Panc1 (cell line): ENCODE data around the gene ISCA1. TPM values are rescaled to one million over a fixed set of nuclear protein-coding genes. Genes with fewer than 3 reads are reported as not detected.

Experiments
- ATAC-seq: fragments of 200-7000 bp; cut with Tn5 transposase; 2 replicates; pipeline ENCODE4 v1.9.1; 2020; ENCODE audit warnings: mild to moderate bottlenecking, moderate library complexity
- BruUV-seq: library from RNA; stranded (reverse); fragments of 400-500 nt; replicated peaks from 2 replicates; lab custom pipeline; 2021; lab: Mats Ljungman, UMichigan
- CTCF ChIA-PET: fragments of 300-600 bp; sonication (Branson Sonifier 250); formaldehyde crosslinking; loops from one replicate; lab custom pipeline; 2022; ENCODE audit warnings: antibody characterized with exemption; lab: Charles Lee
- POLR2A ChIA-PET: fragments of 300-600 bp; sonication (Branson Sonifier 250); formaldehyde crosslinking; loops from one replicate; lab custom pipeline; 2022; ENCODE audit warnings: antibody characterized with exemption; lab: Charles Lee
- DNase-seq: peaks from one replicate; pipeline ENCODE4 v3.0.0-alpha.2; 2010; ENCODE audit warnings: low read depth, low spot score
- H3K27ac ChIP-seq: 2 replicates; pipeline ENCODE4 v1.5.1; 2011; ENCODE audit warnings: mild to moderate bottlenecking, low read length, inconsistent platforms
- H3K27me3 ChIP-seq: fragments of 200-500 bp; sonication (Bioruptor generic); 2 replicates; pipeline ENCODE4 v1.6.0; 2014; ENCODE audit warnings: low read length, inconsistent platforms; ENCODE audit not compliant: control insufficient read depth, insufficient read depth
- H3K36me3 ChIP-seq: fragments of 200-500 bp; sonication (Bioruptor generic); 2 replicates; pipeline ENCODE4 v1.5.1; 2014; ENCODE audit warnings: inconsistent platforms, mild to moderate bottlenecking, low read length, moderate library complexity; ENCODE audit not compliant: control insufficient read depth, insufficient read depth
- H3K4me1 ChIP-seq: 2 replicates; pipeline ENCODE4 v1.5.1; 2011; ENCODE audit warnings: inconsistent platforms, mild to moderate bottlenecking, low read length, moderate library complexity; ENCODE audit not compliant: control insufficient read depth, insufficient read depth
- H3K4me3 ChIP-seq, 2 experiments: 2 replicates each; pipeline ENCODE4 v1.5.1; 2011 to 2012; ENCODE audit warnings: low read depth in 2 of 2, low read length in 2 of 2, mild to moderate bottlenecking in 2 of 2, inconsistent platforms in 1 of 2, moderate library complexity in 1 of 2
- H3K9me3 ChIP-seq: fragments of 200-500 bp; sonication (Bioruptor generic); 2 replicates; pipeline ENCODE4 v1.5.1; 2014; ENCODE audit warnings: low read depth, mild to moderate bottlenecking, inconsistent platforms, low read length, moderate library complexity; ENCODE audit not compliant: control insufficient read depth, insufficient read depth
- CTCF ChIP-seq: fragments of 450-650 bp; IDR thresholded peaks from 2 replicates; pipeline ENCODE4 v1.5.1; 2017; ENCODE audit warnings: mild to moderate bottlenecking
- POLR2AphosphoS5 ChIP-seq: IDR thresholded peaks from 2 replicates; pipeline ENCODE4 v1.6.1; 2012; ENCODE audit warnings: mild to moderate bottlenecking, low read depth, low read length, moderate library complexity
- REST ChIP-seq, 2 experiments: IDR thresholded peaks; 2 replicates each; pipeline ENCODE4 v1.6.1; 2011 to 2012; ENCODE audit warnings: low read depth in 2 of 2, control low read depth in 1 of 2, low read length in 1 of 2, mild to moderate bottlenecking in 1 of 2, moderate library complexity in 1 of 2; ENCODE audit not compliant: insufficient read depth in 1 of 2
- SIN3A ChIP-seq: IDR thresholded peaks from 2 replicates; pipeline ENCODE4 v1.6.1; 2012; ENCODE audit warnings: low read depth, mild to moderate bottlenecking, low read length, moderate library complexity, borderline replicate concordance; ENCODE audit not compliant: insufficient read depth
- TCF7L2 ChIP-seq: IDR thresholded peaks from 2 replicates; pipeline ENCODE4 v1.6.1; 2011; ENCODE audit warnings: mild to moderate bottlenecking, low read depth, low read length, inconsistent platforms
- in situ Hi-C: cut with HindIII; loops from 2 replicates; pipeline ENCODE4 v1.10.0; 2016; ENCODE audit warnings: low sequenced_read_pairs, low pct_unique_long_range_greater_than_20kb
- intact Hi-C: fragments of 100-400 bp; cut with micrococcal nuclease; formaldehyde crosslinking; loops from one replicate; pipeline ENCODE4 v1.10.0; 2022; ENCODE audit not compliant: unreplicated experiment
- total RNA-seq: library from RNA; stranded (reverse); gene quantifications from one replicate; pipeline ENCODE4 v1.2.1, GENCODE V29; 2021; ENCODE audit not compliant: unreplicated experiment

The ISCA1 gene
- total RNA-seq, 1 experiment from 2014 or later = 19.9 TPM

GRCh38 chr9:86248746-86249145 is 33.6 kb downstream of the ISCA1 start:
- no peaks in the 10 kb centered on the region for H3K4me1 ChIP-seq
- H3K36me3 ChIP-seq = no peaks in the 10 kb centered on the region
- no peaks in the 10 kb centered on the region for H3K9me3 ChIP-seq
- ChIA-PET POLR2A (no interaction called here), CTCF (no interaction called here)
- DNase-seq (no peak), ATAC-seq (no peak)
- no peak overlapping the region for H3K4me3 ChIP-seq
- H3K27me3 ChIP-seq = no peaks in the 10 kb centered on the region
- BruUV-seq = no TSS peak
- TF ChIP-seq TCF7L2 (no peak), REST (IDR thresholded peaks at IDR 0.05; ENCODE audit: insufficient read depth in 1 of 2, low read depth in 2 of 2, low read length in 1 of 2) (no peak), CTCF (no peak), SIN3A (no peak), POLR2AphosphoS5 (no peak)
- in situ Hi-C loops (no loop called here), intact Hi-C loops (no loop called here)
- H3K27ac ChIP-seq = no peak overlapping the region

- intact Hi-C loops (no loop called here), in situ Hi-C loops (no loop called here)
- Histone ChIP-seq H3K4me1 (no peaks in the 10 kb centered on the region), H3K4me3 (no peak overlapping the region), H3K9me3 (no peaks in the 10 kb centered on the region), H3K27me3 (no peaks in the 10 kb centered on the region), H3K27ac (no peak overlapping the region), H3K36me3 (no peaks in the 10 kb centered on the region)
- TF ChIP-seq CTCF = no peak
- no peak for TF ChIP-seq SIN3A
- TF ChIP-seq TCF7L2 = no peak
- no peak for TF ChIP-seq REST (IDR thresholded peaks at IDR 0.05; ENCODE audit: insufficient read depth in 1 of 2, low read depth in 2 of 2, low read length in 1 of 2)
- no peak for TF ChIP-seq POLR2AphosphoS5
- no peak for DNase-seq
- CTCF ChIA-PET = no interaction called here
- POLR2A ChIA-PET = no interaction called here
- ATAC-seq = no peak
- BruUV-seq = no TSS peak
Observed at GRCh38 chr9:86246752-86247161, 35.6 kb downstream of the ISCA1 start.
